ENCODE measurements around the gene KIRREL1. TPM values are rescaled to one million over a fixed set of nuclear protein-coding genes. Genes with fewer than 3 reads are reported as not detected.

Gene KIRREL1
- total and polyA plus RNA-seq, 2 experiments from 2014 or later, result 5.1 to 35.2 TPM

DNA sequence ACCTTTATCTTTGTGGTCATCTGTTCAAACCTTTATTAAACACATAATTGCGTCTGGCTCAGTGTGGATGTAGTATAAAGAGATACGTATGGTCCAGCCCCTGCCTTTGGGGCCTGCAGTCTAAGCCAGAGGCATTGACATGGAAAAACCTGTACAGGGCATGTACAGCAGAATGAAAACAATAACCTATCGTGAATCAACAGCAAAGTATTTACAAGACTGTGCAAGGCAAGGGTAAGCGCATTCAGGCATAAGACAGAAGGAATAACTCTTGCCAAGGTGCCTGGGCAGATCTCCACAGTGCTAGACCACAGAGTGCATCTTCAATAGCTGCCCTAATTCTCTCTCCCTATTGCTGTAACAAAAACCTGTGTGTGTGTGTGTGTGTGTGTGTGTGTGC is 35.5 kb downstream of the KIRREL1 start:
- ATAC-seq (no peak), DNase-seq (ENCODE audit: low spot score) (no peak)
- peaks cover 26% of the 10 kb centered on the region for H3K36me3 Mint-ChIP-seq (ENCODE audit: low read depth)
- no peaks in the 10 kb centered on the region for H3K9me3 Mint-ChIP-seq
- H3K27ac ChIP-seq (ENCODE audit: low read depth), result no peak overlapping the region
- H3K79me2 ChIP-seq (replicated peaks; ENCODE audit: insufficient read depth), result peaks cover 40% of the 10 kb centered on the region
- no peaks in the 10 kb centered on the region for H3K27me3 ChIP-seq (ENCODE audit: insufficient read depth)
- H3K4me3 Mint-ChIP-seq, result no peak overlapping the region
- no peak overlapping the region for H2AFZ ChIP-seq
- no peaks in the 10 kb centered on the region for H3K36me3 ChIP-seq (ENCODE audit: insufficient read depth)
- H4K20me1 ChIP-seq (replicated peaks; ENCODE audit: insufficient read depth), result no peaks in the 10 kb centered on the region
- no peaks in the 10 kb centered on the region for H3F3A ChIP-seq (replicated peaks; ENCODE audit: low read depth)
- no peak overlapping the region for H3K4me2 ChIP-seq
- H3K27ac Mint-ChIP-seq, result no peak overlapping the region
- H3K4me1 ChIP-seq (ENCODE audit: insufficient read depth), result peaks cover 20% of the 10 kb centered on the region
- no peak for TF ChIP-seq POLR2AphosphoS5 (IDR thresholded peaks at IDR 0.05; ENCODE audit: low read depth)
- TF ChIP-seq EZH2phosphoT487 (IDR thresholded peaks at IDR 0.05; ENCODE audit: unreplicated experiment), result no peak
- no peak for TF ChIP-seq EZH2 (IDR thresholded peaks at IDR 0.05; ENCODE audit: low read depth, unreplicated experiment)
- no peak for TF ChIP-seq JUNB (IDR thresholded peaks at IDR 0.05; ENCODE audit: unreplicated experiment)
- TF ChIP-seq, protein P1, sequence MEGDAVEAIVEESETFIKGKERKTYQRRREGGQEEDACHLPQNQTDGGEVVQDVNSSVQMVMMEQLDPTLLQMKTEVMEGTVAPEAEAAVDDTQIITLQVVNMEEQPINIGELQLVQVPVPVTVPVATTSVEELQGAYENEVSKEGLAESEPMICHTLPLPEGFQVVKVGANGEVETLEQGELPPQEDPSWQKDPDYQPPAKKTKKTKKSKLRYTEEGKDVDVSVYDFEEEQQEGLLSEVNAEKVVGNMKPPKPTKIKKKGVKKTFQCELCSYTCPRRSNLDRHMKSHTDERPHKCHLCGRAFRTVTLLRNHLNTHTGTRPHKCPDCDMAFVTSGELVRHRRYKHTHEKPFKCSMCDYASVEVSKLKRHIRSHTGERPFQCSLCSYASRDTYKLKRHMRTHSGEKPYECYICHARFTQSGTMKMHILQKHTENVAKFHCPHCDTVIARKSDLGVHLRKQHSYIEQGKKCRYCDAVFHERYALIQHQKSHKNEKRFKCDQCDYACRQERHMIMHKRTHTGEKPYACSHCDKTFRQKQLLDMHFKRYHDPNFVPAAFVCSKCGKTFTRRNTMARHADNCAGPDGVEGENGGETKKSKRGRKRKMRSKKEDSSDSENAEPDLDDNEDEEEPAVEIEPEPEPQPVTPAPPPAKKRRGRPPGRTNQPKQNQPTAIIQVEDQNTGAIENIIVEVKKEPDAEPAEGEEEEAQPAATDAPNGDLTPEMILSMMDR (conservative IDR thresholded peaks at IDR 0.05; ENCODE audit: low read depth in 2 of 2), result no peak
- TF ChIP-seq ZNF114 (CRISPR knock-in tag; IDR thresholded peaks at IDR 0.05), result no peak
- TF ChIP-seq ETS1 (IDR thresholded peaks at IDR 0.05), result no peak
- no peak for TF ChIP-seq ZNF462 (CRISPR knock-in tag; IDR thresholded peaks at IDR 0.05)
- no peak for TF ChIP-seq NANOG (IDR thresholded peaks at IDR 0.05; ENCODE audit: borderline replicate concordance)
- TF ChIP-seq REST (IDR thresholded peaks at IDR 0.05; ENCODE audit: unreplicated experiment), result no peak
- TF ChIP-seq ZNF331 (CRISPR knock-in tag; IDR thresholded peaks at IDR 0.05; ENCODE audit: low read depth), result no peak
- no peak for TF ChIP-seq STAT1 (IDR thresholded peaks at IDR 0.05; ENCODE audit: unreplicated experiment)
- H3K9me2 ChIP-seq (ENCODE audit: insufficient read depth), result no peaks in the 10 kb centered on the region
- H3K27me3 Mint-ChIP-seq (ENCODE audit: insufficient read depth, low read depth, poor library complexity), result peaks cover 13% of the 10 kb centered on the region
- no peak overlapping the region for H3K4me3 ChIP-seq
- H3K4me1 Mint-ChIP-seq, result peaks cover 36% of the 10 kb centered on the region

All from GM23338 (cell line).